Upper lobe of left lung (tissue), 6 donors: Measurements from ENCODE around the gene ASF1A. TPM values are rescaled to one million over a fixed set of nuclear protein-coding genes. Genes with fewer than 3 reads are reported as not detected.
A peak's percentile ranks its signal among the peaks of the same experiment; 100 is the strongest.

ENCODE experiments used
- ATAC-seq, 2 donors: fragments of 200-7000 bp; cut with Tn5 transposase; one replicate each; pipeline ENCODE4 v1.9.1; 2022; ENCODE audit warnings: mild to moderate bottlenecking in 2 of 2, moderate library complexity in 2 of 2; ENCODE audit not compliant: low FRiP score in 2 of 2
- DNase-seq, 2 donors: peaks; one replicate each; pipeline ENCODE4 v3.0.0-alpha.2; 2019 to 2020
- H3K27ac ChIP-seq, 4 donors: fragments of 200-600 bp; sonication (generic); one replicate each; pipeline ENCODE4 v1.5.1; 2016 to 2019
- H3K27me3 ChIP-seq, 4 donors: fragments of 200-600 bp; sonication (generic); one replicate each; pipeline ENCODE4 v1.5.1; 2017 to 2019
- H3K36me3 ChIP-seq, 4 donors: fragments of 200-600 bp; sonication (generic); one replicate each; pipeline ENCODE4 v1.5.1; 2016 to 2019
- H3K4me1 ChIP-seq, 4 donors: fragments of 200-600 bp; sonication (generic); one replicate each; pipeline ENCODE4 v1.5.1; 2018 to 2019
- H3K4me3 ChIP-seq, 4 donors: fragments of 200-600 bp; sonication (generic); one replicate each; pipeline ENCODE4 v1.5.1; 2017 to 2019; ENCODE audit warnings: mild to moderate bottlenecking in 2 of 4, moderate library complexity in 1 of 4
- H3K9me3 ChIP-seq, 4 donors: fragments of 200-600 bp; sonication (generic); one replicate each; pipeline ENCODE4 v1.5.1; 2018 to 2019
- CTCF ChIP-seq, 6 experiments: fragments of 450-650 bp in 4 of 6; fragments of 200-600 bp in 2 of 6; sonication (generic) in 2 of 6; IDR thresholded peaks; one replicate each; pipeline ENCODE4 v1.5.1; 2016 to 2019; ENCODE audit warnings: antibody characterized with exemption in 6 of 6
- EP300 ChIP-seq, 4 donors: sonication (generic); formaldehyde crosslinking; IDR thresholded peaks; one replicate each; pipeline ENCODE4 v1.5.1; 2017; ENCODE audit warnings: antibody characterized with exemption in 4 of 4, control low read depth in 2 of 4
- POLR2A ChIP-seq, 4 donors: fragments of 450-650 bp; IDR thresholded peaks; one replicate each; pipeline ENCODE4 v1.5.1; 2016 to 2017; ENCODE audit warnings: antibody characterized with exemption in 4 of 4, mild to moderate bottlenecking in 2 of 4
- POLR2AphosphoS5 ChIP-seq, 2 donors: sonication (generic); formaldehyde crosslinking; IDR thresholded peaks; one replicate each; pipeline ENCODE4 v1.5.1; 2017; ENCODE audit warnings: antibody characterized with exemption in 2 of 2
- WGBS, 2 donors: methylation state at CpG; one replicate each; pipeline ENCODE4 v1.1.5; 2017 to 2018; 5-methylcytosine and 5-hydroxymethylcytosine counted together
- total RNA-seq, 6 donors: library from RNA; depleted of rRNA in 4 of 6; stranded (reverse); fragments of >200 nt in 4 of 6; gene quantifications; one replicate each; pipeline versions ENCODE4 v1.1.0 to v1.2.1, GENCODE V29; 2016 to 2021
- donor health status: DM: no; HTN: no; CAD: no; lungs with moderate emphysema.
- donor health status: DM: no; HTN: yes; CAD: no; lungs with severe emphysema.

ASF1A gene
- 10 to 100 TPM; 12.8 to 22.3 (median 19.1) TPM for total RNA-seq

GRCh38 chr6:118893807-118894424 is at the start of gene ASF1A:
Gene ASF1A, plus strand, starts transcription at chr6:118894152. Its CDS starts 262 bp downstream, at chr6:118894414.
- DNase-seq: peak; percentile 98 to 99
- 0% methylated on average over 51 of the region's 51 CpGs for WGBS, 2 donors

GRCh38 chr6:118844915-118845314 is 49.0 kb upstream of the ASF1A start:
- DNase-seq (no peak), ATAC-seq (no peak)
- WGBS, 2 donors: 85 to 96% methylated on average over 3 of the region's 3 CpGs
- H3K36me3 ChIP-seq: no peaks in the 10 kb centered on the region
- no peaks in the 10 kb centered on the region for H3K27me3 ChIP-seq
- H3K4me1 ChIP-seq: no peaks in the 10 kb centered on the region
- H3K9me3 ChIP-seq: no peaks in the 10 kb centered on the region
- no peak overlapping the region for H3K4me3 ChIP-seq
- TF ChIP-seq CTCF (IDR thresholded peaks at IDR 0.05) (no peak), POLR2AphosphoS5 (IDR thresholded peaks at IDR 0.05) (no peak), EP300 (IDR thresholded peaks at IDR 0.05) (no peak), POLR2A (IDR thresholded peaks at IDR 0.05) (no peak)
- no peak overlapping the region for H3K27ac ChIP-seq

More at GRCh38 chr6:118893807-118894424, at the start of gene ASF1A:
- Histone ChIP-seq H3K4me1 (peaks cover 34 to 46% (median 43%) of the 10 kb centered on the region in 4 donors), H3K27me3 (no peaks in the 10 kb centered on the region), H3K4me3 (peak within 1 kb of the TSS; percentile 57 to 91 (median 74)), H3K27ac (peak within 1 kb of the TSS; percentile 93 to 98 (median 95)), H3K36me3 (no peaks in the 10 kb centered on the region), H3K9me3 (no peaks in the 10 kb centered on the region)
- TF ChIP-seq POLR2AphosphoS5 (IDR thresholded peaks at IDR 0.05): peak; percentile 64 to 86
- peak in 3 of 4 donors; percentile 32 to 84 (median 75) for TF ChIP-seq POLR2A (IDR thresholded peaks at IDR 0.05)
- TF ChIP-seq EP300 (IDR thresholded peaks at IDR 0.05): no peak
- peak in 5 of 6 experiments; percentile 55 to 86 (median 76) for TF ChIP-seq CTCF (IDR thresholded peaks at IDR 0.05)
- peak; percentile 96 to 98 for ATAC-seq

GRCh38 chr6:118853408-118853807 is 40.5 kb upstream of the ASF1A start:
- Histone ChIP-seq H3K27ac (no peak overlapping the region), H3K9me3 (no peaks in the 10 kb centered on the region), H3K27me3 (no peaks in the 10 kb centered on the region), H3K4me1 (no peaks in the 10 kb centered on the region), H3K36me3 (peaks cover 0 to 4% (median 0%) of the 10 kb centered on the region in 4 donors), H3K4me3 (no peak overlapping the region)
- WGBS, 2 donors: 93 to 95% methylated on average over 5 of the region's 5 CpGs
- DNase-seq (no peak), ATAC-seq (no peak)
- TF ChIP-seq CTCF (IDR thresholded peaks at IDR 0.05) (no peak), EP300 (IDR thresholded peaks at IDR 0.05) (no peak), POLR2A (IDR thresholded peaks at IDR 0.05) (no peak)

- no peak for DNase-seq
- Histone ChIP-seq H3K4me3 (no peak overlapping the region), H3K36me3 (no peaks in the 10 kb centered on the region), H3K9me3 (no peaks in the 10 kb centered on the region), H3K4me1 (no peaks in the 10 kb centered on the region), H3K27ac (no peak overlapping the region), H3K27me3 (no peaks in the 10 kb centered on the region)
- 94 to 98% methylated on average over 4 of the region's 4 CpGs for WGBS, 2 donors
- no peak for ATAC-seq
- TF ChIP-seq EP300 (IDR thresholded peaks at IDR 0.05) (no peak), POLR2AphosphoS5 (IDR thresholded peaks at IDR 0.05) (no peak), CTCF (IDR thresholded peaks at IDR 0.05) (no peak), POLR2A (IDR thresholded peaks at IDR 0.05) (no peak)
Observed at GRCh38 chr6:118856301-118856700, 37.7 kb upstream of the ASF1A start.
